DND-41 (cell line): ENCODE measurements around the gene CDK17.

Experiments used
- ATAC-seq: fragments of 200-7000 bp; cut with Tn5 transposase; 3 replicates; pipeline ENCODE4 v1.9.1; 2021; ENCODE audit warnings: low read depth; ENCODE audit not compliant: insufficient read depth
- DNase-seq: peaks from one replicate; pipeline ENCODE4 v3.0.0-alpha.2; 2020
- H2AFZ ChIP-seq: 2 replicates; pipeline ENCODE4 v1.6.0; 2012; ENCODE audit warnings: low read depth, low read length
- H3K27ac ChIP-seq: 2 replicates; pipeline ENCODE4 v1.5.1; 2012; ENCODE audit warnings: low read length, inconsistent platforms
- H3K27me3 ChIP-seq: fragments of 200-600 bp; sonication (generic); 2 replicates; pipeline ENCODE4 v1.6.0; 2012; ENCODE audit warnings: low read length, mild to moderate bottlenecking, inconsistent platforms; ENCODE audit not compliant: insufficient read depth, poor library complexity
- H3K36me3 ChIP-seq: 2 replicates; pipeline ENCODE4 v1.5.1; 2012; ENCODE audit warnings: low read length, inconsistent platforms; ENCODE audit not compliant: insufficient read depth
- H3K4me1 ChIP-seq: 2 replicates; pipeline ENCODE4 v1.5.1; 2012; ENCODE audit warnings: mild to moderate bottlenecking, low read length; ENCODE audit not compliant: insufficient read depth
- H3K4me2 ChIP-seq: 2 replicates; pipeline ENCODE4 v1.6.0; 2012; ENCODE audit warnings: mild to moderate bottlenecking, moderate library complexity, low read length, inconsistent platforms; ENCODE audit not compliant: insufficient read depth
- H3K4me3 ChIP-seq, 2 experiments: fragments of 200-600 bp in 1 of 2; shearing (Covaris generic) in 1 of 2; 2 replicates each; pipeline ENCODE4 v1.5.1; 2012 to 2016; ENCODE audit warnings: inconsistent platforms in 2 of 2, low read length in 2 of 2, mild to moderate bottlenecking in 2 of 2, low read depth in 1 of 2, moderate library complexity in 1 of 2
- H3K79me2 ChIP-seq: 2 replicates; pipeline ENCODE4 v1.6.0; 2012; ENCODE audit warnings: low read length, inconsistent platforms; ENCODE audit not compliant: insufficient read depth
- H3K9ac ChIP-seq: 2 replicates; pipeline ENCODE4 v1.6.0; 2012; ENCODE audit warnings: low read depth, mild to moderate bottlenecking, inconsistent platforms, low read length, moderate library complexity
- H3K9me3 ChIP-seq: 2 replicates; pipeline ENCODE4 v1.5.1; 2012; ENCODE audit warnings: low read length, moderate library complexity, mild to moderate bottlenecking, inconsistent platforms; ENCODE audit not compliant: insufficient read depth, severe bottlenecking
- H4K20me1 ChIP-seq: 2 replicates; pipeline ENCODE4 v1.6.0; 2012; ENCODE audit warnings: low read length; ENCODE audit not compliant: insufficient read depth
- CTCF ChIP-seq: IDR thresholded peaks from 2 replicates; pipeline ENCODE4 v1.5.1; 2012; ENCODE audit warnings: borderline replicate concordance, low read length, moderate library complexity, mild to moderate bottlenecking; ENCODE audit not compliant: poor library complexity, severe bottlenecking; ENCODE audit errors: extremely low read depth
- EZH2 ChIP-seq: IDR thresholded peaks from 3 replicates; pipeline ENCODE4 v1.6.1; 2012; ENCODE audit warnings: borderline replicate concordance, low read depth, mild to moderate bottlenecking, moderate library complexity, low read length, inconsistent platforms; ENCODE audit not compliant: severe bottlenecking

The CDK17 gene

GRCh38 chr12:96336489-96336888 lies 63.8 kb downstream of the CDK17 start:
- Histone ChIP-seq H4K20me1 (peaks cover 4% of the 10 kb centered on the region; the same call in 1 of the 2 replicates), H3K9me3 (peaks cover 5% of the 10 kb centered on the region), H3K4me3 (no peak overlapping the region), H3K4me2 (no peak overlapping the region), H3K36me3 (peaks cover 30% of the 10 kb centered on the region), H3K27me3 (no peaks in the 10 kb centered on the region), H3K79me2 (peaks cover 97% of the 10 kb centered on the region), H3K4me1 (peaks cover 10% of the 10 kb centered on the region), H3K27ac (no peak overlapping the region), H3K9ac (no peak overlapping the region), H2AFZ (no peak overlapping the region)
- no peak for TF ChIP-seq CTCF
- no peak for TF ChIP-seq EZH2
- no peak for ATAC-seq
- no peak for DNase-seq

GRCh38 chr12:96335270-96335669 lies 65.0 kb downstream of the CDK17 start:
- DNase-seq (no peak), ATAC-seq (peak; percentile 68)
- no peaks in the 10 kb centered on the region for H3K27me3 ChIP-seq
- no peak overlapping the region for H2AFZ ChIP-seq
- no peak overlapping the region for H3K9ac ChIP-seq
- H4K20me1 ChIP-seq, result no peaks in the 10 kb centered on the region
- peaks cover 22% of the 10 kb centered on the region for H3K4me1 ChIP-seq
- H3K9me3 ChIP-seq, result peaks cover 5% of the 10 kb centered on the region
- peaks cover 97% of the 10 kb centered on the region for H3K79me2 ChIP-seq
- H3K4me2 ChIP-seq, result no peak overlapping the region
- peaks cover 38% of the 10 kb centered on the region for H3K36me3 ChIP-seq
- no peak overlapping the region for H3K4me3 ChIP-seq
- H3K27ac ChIP-seq, result 0 out of 2 replicates have a peak overlapping the region, but pooled peaks have one; percentile 5
- TF ChIP-seq EZH2 (no peak), CTCF (no peak)

GRCh38 chr12:96334502-96334901 lies 65.7 kb downstream of the CDK17 start:
- Histone ChIP-seq H3K4me3 (no peak overlapping the region), H3K27me3 (no peaks in the 10 kb centered on the region), H3K9ac (no peak overlapping the region), H3K27ac (no peak overlapping the region), H2AFZ (no peak overlapping the region), H3K36me3 (peaks cover 39% of the 10 kb centered on the region), H3K9me3 (peaks cover 5% of the 10 kb centered on the region), H3K4me1 (peaks cover 30% of the 10 kb centered on the region), H4K20me1 (no peaks in the 10 kb centered on the region), H3K79me2 (peaks cover 97% of the 10 kb centered on the region), H3K4me2 (no peak overlapping the region)
- ATAC-seq, result no peak
- DNase-seq, result no peak
- no peak for TF ChIP-seq CTCF
- no peak for TF ChIP-seq EZH2

- peaks cover 59% of the 10 kb centered on the region for H3K4me1 ChIP-seq
- H2AFZ ChIP-seq, result no peak overlapping the region
- DNase-seq, result no peak
- peak overlapping the region in 1 of 2 experiments; percentile 1; a peak in 1 of 4 replicates for H3K4me3 ChIP-seq
- peak overlapping the region; percentile 79 for H3K27ac ChIP-seq
- H3K9ac ChIP-seq, result peak overlapping the region; percentile 30
- peaks cover 99% of the 10 kb centered on the region for H3K79me2 ChIP-seq
- TF ChIP-seq CTCF (no peak), EZH2 (no peak)
- H4K20me1 ChIP-seq, result no peaks in the 10 kb centered on the region
- peak; percentile 90 for ATAC-seq
- H3K36me3 ChIP-seq, result peaks cover 50% of the 10 kb centered on the region
- no peaks in the 10 kb centered on the region for H3K9me3 ChIP-seq
- peak overlapping the region; percentile 37 for H3K4me2 ChIP-seq
- H3K27me3 ChIP-seq, result no peaks in the 10 kb centered on the region
Measured at GRCh38 chr12:96329545-96329944, 70.7 kb downstream of the CDK17 start.
